H1 (cell line): Measurements from ENCODE around the gene TRAF3. TPM values are rescaled to one million over a fixed set of nuclear protein-coding genes. Genes with fewer than 3 reads are reported as not detected.

Experiments
- CTCF ChIA-PET: fragments of 300-600 bp; sonication (Branson Sonifier 250); formaldehyde crosslinking; loops from one replicate; lab custom pipeline; 2021; ENCODE audit not compliant: partially characterized antibody; lab: Charles Lee
- POLR2A ChIA-PET: fragments of 300-600 bp; sonication (Branson Sonifier 250); formaldehyde crosslinking; loops from one replicate; lab custom pipeline; 2021; ENCODE audit warnings: inconsistent platforms; ENCODE audit not compliant: partially characterized antibody; lab: Charles Lee
- DNase-seq, 2 experiments: peaks; one replicate each; pipeline versions ENCODE4 v3.0.0 to v3.0.0-alpha.2; 2010 to 2022; ENCODE audit warnings: low spot score in 2 of 2, low read depth in 1 of 2, mixed read lengths in 1 of 2
- FAIRE-seq: peaks from 2 replicates; lab custom pipeline; 2011; peaks lifted over from hg19 to GRCh38; lab: Jason Lieb, UNC
- H2AFZ ChIP-seq: 2 replicates; pipeline ENCODE4 v1.8.1; 2012; ENCODE audit warnings: low read length, inconsistent platforms
- H2AK5ac ChIP-seq: 2 replicates; pipeline ENCODE4 v1.6.1; 2013; ENCODE audit warnings: low read depth, low read length
- H2BK120ac ChIP-seq: replicated peaks from 2 replicates; pipeline ENCODE3; 2013; ENCODE audit warnings: low read depth, low read length, inconsistent platforms
- H2BK12ac ChIP-seq: 2 replicates; pipeline ENCODE4 v1.6.1; 2013; ENCODE audit warnings: low read depth, low read length
- H2BK15ac ChIP-seq: 2 replicates; pipeline ENCODE4 v1.6.1; 2013; ENCODE audit warnings: low read length
- H2BK20ac ChIP-seq: 2 replicates; pipeline ENCODE4 v1.6.1; 2013; ENCODE audit warnings: low read length
- H2BK5ac ChIP-seq: 2 replicates; pipeline ENCODE4 v1.6.1; 2013; ENCODE audit warnings: low read depth, low read length
- H3K14ac ChIP-seq: 2 replicates; pipeline ENCODE4 v1.6.1; 2013; ENCODE audit warnings: inconsistent platforms; ENCODE audit not compliant: insufficient read length
- H3K18ac ChIP-seq: 2 replicates; pipeline ENCODE4 v1.6.1; 2013; ENCODE audit warnings: low read length; ENCODE audit errors: extremely low read depth
- H3K23ac ChIP-seq: 2 replicates; pipeline ENCODE4 v1.6.1; 2013; ENCODE audit warnings: inconsistent platforms; ENCODE audit not compliant: insufficient read length
- H3K23me2 ChIP-seq: 2 replicates; pipeline ENCODE4 v1.6.1; 2013; ENCODE audit warnings: low read depth, low read length
- H3K27ac ChIP-seq: 2 replicates; pipeline ENCODE4 v1.6.1; 2011; ENCODE audit warnings: low read depth, low read length, inconsistent platforms
- H3K27me3 ChIP-seq, 4 experiments: replicated peaks in 1 of 4; 1 replicate in 1 of 4; 2 replicates in 3 of 4; pipeline versions ENCODE4 v1.6.1 to v1.8.1; 2011 to 2013; ENCODE audit warnings: low read length in 3 of 4, mild to moderate bottlenecking in 3 of 4, inconsistent platforms in 2 of 4, mixed read lengths in 2 of 4, moderate library complexity in 1 of 4; ENCODE audit not compliant: control insufficient read depth in 3 of 4, insufficient read depth in 3 of 4; ENCODE audit errors: extremely low read depth in 1 of 4
- H3K36me3 ChIP-seq, 4 experiments: 2 replicates each; pipeline versions ENCODE4 v1.6.1 to v1.8.1; 2011 to 2013; ENCODE audit warnings: mild to moderate bottlenecking in 4 of 4, low read length in 3 of 4, moderate library complexity in 2 of 4, control low read depth in 1 of 4, inconsistent platforms in 1 of 4; ENCODE audit not compliant: insufficient read depth in 4 of 4, control insufficient read depth in 2 of 4
- H3K4ac ChIP-seq: replicated peaks from 2 replicates; pipeline ENCODE3; 2013; ENCODE audit warnings: low read length, low read depth, mixed read lengths, inconsistent platforms; ENCODE audit not compliant: insufficient read length
- H3K4me1 ChIP-seq, 4 experiments: replicated peaks in 1 of 4; 1 replicate in 1 of 4; 2 replicates in 3 of 4; pipeline versions ENCODE4 v1.6.1 to v1.8.1; 2011 to 2013; ENCODE audit warnings: low read length in 3 of 4, inconsistent platforms in 2 of 4, mixed read lengths in 1 of 4; ENCODE audit not compliant: insufficient read depth in 4 of 4, control insufficient read depth in 3 of 4
- H3K4me2 ChIP-seq, 2 experiments: 2 replicates each; pipeline versions ENCODE4 v1.6.1 to v1.8.1; 2011 to 2013; ENCODE audit warnings: low read depth in 2 of 2, low read length in 2 of 2, control low read depth in 1 of 2, inconsistent platforms in 1 of 2, mild to moderate bottlenecking in 1 of 2; ENCODE audit not compliant: insufficient read depth in 1 of 2
- H3K4me3 ChIP-seq, 4 experiments: fragments of 200-600, 300-600 bp in 1 of 4; sonication (generic), shearing (Covaris generic), sonication (Bioruptor Twin) in 1 of 4; 2 replicates each; pipeline versions ENCODE4 v1.5.1 to v1.8.1; 2011 to 2016; ENCODE audit warnings: low read length in 4 of 4, low read depth in 3 of 4, control low read depth in 2 of 4, inconsistent platforms in 2 of 4, mild to moderate bottlenecking in 2 of 4, mixed read lengths in 1 of 4, moderate library complexity in 1 of 4; ENCODE audit not compliant: insufficient read depth in 2 of 4; ENCODE audit errors: extremely low read depth in 1 of 4
- H3K56ac ChIP-seq: replicated peaks from 2 replicates; pipeline ENCODE3; 2013; ENCODE audit warnings: low read depth, mild to moderate bottlenecking, mixed read lengths, low read length, inconsistent platforms; ENCODE audit not compliant: insufficient read length
- H3K79me1 ChIP-seq: 2 replicates; pipeline ENCODE4 v1.6.1; 2013; ENCODE audit warnings: low read depth, low read length, control low read depth
- H3K79me2 ChIP-seq, 2 experiments: 2 replicates each; pipeline versions ENCODE4 v1.6.1 to v1.8.1; 2012 to 2013; ENCODE audit warnings: low read length in 2 of 2, mild to moderate bottlenecking in 2 of 2, inconsistent platforms in 1 of 2; ENCODE audit not compliant: insufficient read depth in 2 of 2, control insufficient read depth in 1 of 2
- H3K9ac ChIP-seq, 4 experiments: replicated peaks in 1 of 4; 1 replicate in 1 of 4; 2 replicates in 3 of 4; pipeline versions ENCODE4 v1.6.1 to v1.8.1; 2011 to 2013; ENCODE audit warnings: low read depth in 3 of 4, low read length in 3 of 4, control low read depth in 2 of 4, mild to moderate bottlenecking in 2 of 4, moderate library complexity in 2 of 4, inconsistent platforms in 1 of 4; ENCODE audit errors: extremely low read depth in 1 of 4
- H3K9me3 ChIP-seq, 2 experiments: 2 replicates each; pipeline versions ENCODE4 v1.6.1 to v1.8.1; 2012 to 2013; ENCODE audit warnings: mild to moderate bottlenecking in 2 of 2, moderate library complexity in 2 of 2, control low read depth in 1 of 2, inconsistent platforms in 1 of 2, low read depth in 1 of 2, low read length in 1 of 2, mixed read lengths in 1 of 2; ENCODE audit not compliant: insufficient read depth in 2 of 2
- H4K20me1 ChIP-seq, 2 experiments: replicated peaks in 1 of 2; 2 replicates each; pipeline versions ENCODE3 to v1.8.1; 2011 to 2013; ENCODE audit warnings: inconsistent platforms in 2 of 2, low read length in 2 of 2, mild to moderate bottlenecking in 1 of 2; ENCODE audit not compliant: insufficient read depth in 2 of 2, control insufficient read depth in 1 of 2
- H4K5ac ChIP-seq: 2 replicates; pipeline ENCODE4 v1.6.1; 2013; ENCODE audit warnings: low read length, low read depth, mixed read lengths, inconsistent platforms; ENCODE audit not compliant: insufficient read length
- H4K8ac ChIP-seq: 2 replicates; pipeline ENCODE4 v1.8.0; 2013; ENCODE audit warnings: mild to moderate bottlenecking, moderate library complexity, low read length, inconsistent platforms; ENCODE audit not compliant: insufficient read depth; ENCODE audit errors: extremely low read depth
- H4K91ac ChIP-seq: replicated peaks from 2 replicates; pipeline ENCODE3; 2013; ENCODE audit warnings: low read length, mixed read lengths, inconsistent platforms; ENCODE audit not compliant: insufficient read length
- USF2 ChIP-seq: IDR thresholded peaks from 2 replicates; pipeline ENCODE4 v1.6.1; 2011; ENCODE audit warnings: low read length, improper control_type of control experiment
- WGBS, 2 experiments: shearing (Covaris generic) in 1 of 2; methylation state at CpG; one replicate each; pipeline versions ENCODE4 v1.1.6 to v1.1.7; 2013 to 2015; ENCODE audit warnings: low lambda C conversion rate in 2 of 2, mixed read lengths in 2 of 2, inconsistent platforms in 1 of 2, low coverage in 1 of 2, missing lambda C conversion rate in 1 of 2; ENCODE audit not compliant: insufficient replicate concordance in 2 of 2, insufficient coverage in 1 of 2, insufficient read length in 1 of 2; ENCODE audit errors: extremely low coverage in 1 of 2, missing lambda C conversion rate in 1 of 2; 5-methylcytosine and 5-hydroxymethylcytosine counted together
- polyA plus RNA-seq, 7 experiments: library from polyadenylated mRNA; depleted of rRNA in 3 of 7; stranded (reverse) in 5 of 7; unstranded in 2 of 7; fragments of >200 nt in 5 of 7; fragments of 200-250 nt in 2 of 7; gene quantifications; 1 replicate in 5 of 7; 2 replicates in 1 of 7; 4 replicates in 1 of 7; pipeline versions ENCODE4 v1.2.1 to v1.2.3, GENCODE V29; 2011 to 2013; ENCODE audit warnings: missing spikeins in 2 of 7, mixed read lengths in 2 of 7
- total RNA-seq: library from RNA; stranded (reverse); fragmentation: NEBNext Ultra II Directional; extraction: Animal tissue kit (Norgen Biotek cat#: 25700); gene quantifications from 2 replicates; pipeline ENCODE4 v1.2.1, GENCODE V29; 2021

The TRAF3 gene
- total and polyA plus RNA-seq, 2 of the 8 experiments (the other 6 are each of a cell fraction or from before 2014, with no cell fraction given) = 5.8 to 12.1 TPM

DNA sequence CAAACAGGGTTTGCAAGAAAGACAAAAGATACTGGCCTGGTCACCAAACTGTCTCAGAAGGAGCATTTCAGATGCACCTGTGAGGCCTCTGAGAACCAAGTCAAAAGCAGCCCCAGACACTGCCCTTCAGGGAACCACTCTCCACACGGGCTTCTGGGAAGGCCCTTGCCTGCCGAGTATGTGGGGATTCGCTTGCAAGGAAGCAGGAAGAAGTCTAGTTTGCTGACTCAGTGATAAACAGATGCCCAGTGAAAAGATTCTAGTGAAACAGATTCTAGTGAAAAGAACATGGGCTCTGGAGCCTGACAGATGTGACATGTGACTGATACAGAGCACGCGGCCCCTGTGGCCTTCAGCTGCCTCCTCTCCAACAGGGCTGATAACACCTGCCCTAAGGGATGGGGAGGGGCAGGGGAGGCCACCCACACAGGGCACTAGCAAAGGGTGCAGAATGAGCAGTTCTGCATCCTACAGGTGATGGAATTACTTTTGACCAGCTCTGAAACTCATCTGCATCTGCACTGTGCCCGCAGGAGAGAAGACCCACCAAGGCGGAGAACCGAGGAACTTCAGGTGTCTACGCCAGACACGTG lies 164.3 kb downstream of the TRAF3 start:
- no peak overlapping the region for H2AFZ ChIP-seq
- H3K36me3 ChIP-seq = peaks cover 5 to 52% (median 30%) of the 10 kb centered on the region in 4 experiments
- ChIA-PET CTCF (interaction anchor here (0.6 to 1.4 kb wide), 3 partner anchors 31 to 354 kb away, joined by 3 to 5 read pairs (median 3); no protein-coding TSS in a partner anchor), POLR2A (interaction anchor here (1.1 kb wide), 1 partner anchor 10 kb away, joined by 3 read pairs; no protein-coding TSS in a partner anchor)
- no peak overlapping the region for H2BK5ac ChIP-seq
- FAIRE-seq (no peak), DNase-seq (no peak)
- no peak overlapping the region for H3K18ac ChIP-seq
- WGBS, 2 experiments = 91% methylated on average over 10 of the region's 10 CpGs; no CpG with 5 or more reads in 1 of the 2 experiments
- no peaks in the 10 kb centered on the region for H3K79me2 ChIP-seq
- H3K27me3 ChIP-seq = no peaks in the 10 kb centered on the region
- H2BK12ac ChIP-seq = no peak overlapping the region
- no peak overlapping the region for H2BK120ac ChIP-seq
- no peak overlapping the region for H3K4me2 ChIP-seq
- H3K4me1 ChIP-seq = no peaks in the 10 kb centered on the region
- H4K8ac ChIP-seq = no peak overlapping the region
- TF ChIP-seq USF2 = no peak
- H3K56ac ChIP-seq = no peak overlapping the region
- H4K91ac ChIP-seq = no peak overlapping the region
- no peak overlapping the region for H2BK20ac ChIP-seq
- no peak overlapping the region for H3K23ac ChIP-seq
- H3K79me1 ChIP-seq = no peaks in the 10 kb centered on the region
- no peak overlapping the region for H3K4ac ChIP-seq
- no peak overlapping the region for H2BK15ac ChIP-seq
- peaks cover 0 to 6% of the 10 kb centered on the region in 2 experiments for H4K20me1 ChIP-seq
- no peak overlapping the region for H4K5ac ChIP-seq
- H3K23me2 ChIP-seq = no peaks in the 10 kb centered on the region
- H3K27ac ChIP-seq = no peak overlapping the region
- H3K14ac ChIP-seq = no peak overlapping the region
- no peaks in the 10 kb centered on the region for H3K9me3 ChIP-seq
- H3K9ac ChIP-seq = no peak overlapping the region
- H2AK5ac ChIP-seq = no peak overlapping the region
- no peak overlapping the region for H3K4me3 ChIP-seq
